Nephron progenitor cell (in vitro differentiated cells): Measurements from ENCODE around the gene ELF3.
A peak's percentile ranks its signal among the peaks of the same experiment; 100 is the strongest.
"Not testable (repeated sequence)": the region's sequence is repeated elsewhere in the genome, so short reads cannot be mapped to it uniquely, and the experiment has no call there.

ENCODE experiments used
- DNase-seq: peaks from one replicate; pipeline ENCODE4 v3.0.0; 2021
- H3K27ac Mint-ChIP-seq: 2 replicates; pipeline ENCODE4 v1.8.0; 2021; ENCODE audit warnings: mild to moderate bottlenecking, moderate library complexity, mixed read lengths
- H3K27me3 Mint-ChIP-seq: 2 replicates; pipeline ENCODE4 v1.8.0; 2021; ENCODE audit warnings: mild to moderate bottlenecking, low read depth, mixed read lengths; ENCODE audit not compliant: poor library complexity
- H3K36me3 Mint-ChIP-seq: 2 replicates; pipeline ENCODE4 v1.8.0; 2021; ENCODE audit warnings: low read depth, mixed read lengths
- H3K4me1 Mint-ChIP-seq: 2 replicates; pipeline ENCODE4 v1.8.0; 2021; ENCODE audit warnings: mixed read lengths
- H3K4me3 Mint-ChIP-seq: 2 replicates; pipeline ENCODE4 v1.8.0; 2021; ENCODE audit warnings: mild to moderate bottlenecking, moderate library complexity, mixed read lengths
- H3K9me3 Mint-ChIP-seq: 2 replicates; pipeline ENCODE4 v1.8.0; 2021; ENCODE audit warnings: mild to moderate bottlenecking, moderate library complexity, mixed read lengths
- TF ChIP-seq, protein P1 (sequence below): fragments of 200-600 bp; sonication (generic); IDR thresholded peaks from 2 replicates; pipeline ENCODE4 v1.5.0; 2021; ENCODE audit warnings: antibody characterized with exemption

The ELF3 gene

DNA sequence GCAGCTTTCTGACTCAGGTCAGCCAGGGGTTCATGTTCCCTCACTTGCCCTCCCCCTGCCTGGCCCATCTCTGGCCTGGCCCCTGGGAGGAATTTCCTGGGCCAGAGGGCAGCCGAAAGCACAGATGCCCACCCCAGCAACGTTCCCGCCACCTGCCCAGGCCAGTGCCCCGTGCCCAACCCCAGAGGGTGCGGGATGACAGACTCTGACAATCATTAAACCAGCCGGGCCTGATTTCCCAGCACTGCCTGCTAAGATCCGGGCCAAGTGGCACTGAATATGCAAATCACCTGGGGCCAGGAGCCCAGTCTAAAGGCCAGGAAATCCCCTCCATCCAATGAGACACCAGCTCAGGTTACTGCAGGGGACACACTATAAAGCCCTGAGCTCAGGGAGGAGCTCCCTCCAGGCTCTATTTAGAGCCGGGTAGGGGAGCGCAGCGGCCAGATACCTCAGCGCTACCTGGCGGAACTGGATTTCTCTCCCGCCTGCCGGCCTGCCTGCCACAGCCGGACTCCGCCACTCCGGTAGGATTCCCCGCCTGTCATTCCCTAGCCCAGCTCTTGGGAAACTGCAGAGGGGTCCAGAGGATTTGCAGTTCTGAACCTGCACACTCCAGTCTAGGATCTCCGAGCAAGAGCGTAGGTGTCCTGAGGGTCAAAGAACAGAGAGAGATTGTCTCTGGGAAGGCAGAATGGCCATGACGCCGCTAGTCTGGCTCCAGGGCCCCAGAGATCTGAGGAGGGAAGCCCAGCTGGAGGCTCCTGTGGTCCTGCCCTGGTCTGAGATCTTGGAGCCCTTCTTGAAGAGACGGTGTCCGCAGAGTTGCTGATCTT, at the start of gene ELF3:
TSS of gene ELF3 (plus strand) at position 408 of the 836 bp plus-strand sequence. CDS start 550 bp downstream, outside the sequence.
- Mint-ChIP-seq H3K27me3 (peaks cover 7% of the 10 kb centered on the region), H3K4me3 (peak within 1 kb of the TSS; percentile 82), H3K4me1 (peaks cover 40% of the 10 kb centered on the region), H3K36me3 (peaks cover 17% of the 10 kb centered on the region), H3K9me3 (no peaks in the 10 kb centered on the region), H3K27ac (peak within 1 kb of the TSS; percentile 95)
- TF ChIP-seq, protein P1, sequence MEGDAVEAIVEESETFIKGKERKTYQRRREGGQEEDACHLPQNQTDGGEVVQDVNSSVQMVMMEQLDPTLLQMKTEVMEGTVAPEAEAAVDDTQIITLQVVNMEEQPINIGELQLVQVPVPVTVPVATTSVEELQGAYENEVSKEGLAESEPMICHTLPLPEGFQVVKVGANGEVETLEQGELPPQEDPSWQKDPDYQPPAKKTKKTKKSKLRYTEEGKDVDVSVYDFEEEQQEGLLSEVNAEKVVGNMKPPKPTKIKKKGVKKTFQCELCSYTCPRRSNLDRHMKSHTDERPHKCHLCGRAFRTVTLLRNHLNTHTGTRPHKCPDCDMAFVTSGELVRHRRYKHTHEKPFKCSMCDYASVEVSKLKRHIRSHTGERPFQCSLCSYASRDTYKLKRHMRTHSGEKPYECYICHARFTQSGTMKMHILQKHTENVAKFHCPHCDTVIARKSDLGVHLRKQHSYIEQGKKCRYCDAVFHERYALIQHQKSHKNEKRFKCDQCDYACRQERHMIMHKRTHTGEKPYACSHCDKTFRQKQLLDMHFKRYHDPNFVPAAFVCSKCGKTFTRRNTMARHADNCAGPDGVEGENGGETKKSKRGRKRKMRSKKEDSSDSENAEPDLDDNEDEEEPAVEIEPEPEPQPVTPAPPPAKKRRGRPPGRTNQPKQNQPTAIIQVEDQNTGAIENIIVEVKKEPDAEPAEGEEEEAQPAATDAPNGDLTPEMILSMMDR = no peak
- DNase-seq = peak; percentile 72

DNA sequence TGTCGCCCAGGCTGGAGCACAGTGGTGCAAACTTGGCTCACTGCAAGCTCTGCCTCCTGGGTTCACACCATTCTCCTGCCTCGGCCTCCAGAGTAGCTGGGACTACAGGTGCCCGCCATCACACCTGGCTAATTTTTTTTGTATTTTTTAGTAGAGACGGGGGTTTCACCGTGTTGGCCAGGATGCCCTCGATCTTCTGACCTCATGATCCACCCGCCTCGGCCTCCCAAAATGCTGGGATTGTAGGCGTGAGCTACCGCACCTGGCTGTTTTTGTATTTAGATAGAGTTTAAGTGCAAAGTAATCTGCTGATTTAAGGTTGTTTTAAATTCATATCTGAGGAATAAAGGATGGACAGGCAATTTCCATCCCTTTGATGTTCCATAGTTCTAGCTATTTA, 48.0 kb upstream of the ELF3 start:
- peaks cover 74% of the 10 kb centered on the region for H3K36me3 Mint-ChIP-seq
- H3K4me3 Mint-ChIP-seq, H3K27me3 Mint-ChIP-seq, DNase-seq, H3K4me1 Mint-ChIP-seq, H3K9me3 Mint-ChIP-seq: not testable (repeated sequence)
- H3K27ac Mint-ChIP-seq = peak overlapping the region; percentile 9

DNA sequence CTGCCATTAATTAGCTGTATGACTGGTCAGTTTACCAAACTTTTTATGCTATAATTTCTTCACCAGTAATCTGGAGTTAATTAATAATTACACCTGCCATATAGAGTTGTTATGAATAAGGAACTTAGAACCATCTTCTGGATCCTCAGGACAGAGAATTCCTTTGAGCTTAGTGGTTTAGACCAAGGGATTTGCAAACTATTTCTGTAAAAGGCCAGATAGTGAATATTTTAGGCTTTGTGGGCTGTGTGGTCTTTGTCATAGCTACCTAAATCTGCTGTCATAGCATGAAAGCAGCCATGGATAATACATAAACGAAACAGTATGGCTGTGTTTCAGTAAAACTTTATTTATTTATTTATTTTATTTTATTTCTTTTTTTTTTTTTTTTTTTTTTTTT, 46.1 kb upstream of the ELF3 start:
- Mint-ChIP-seq H3K4me1 (no peaks in the 10 kb centered on the region), H3K27me3 (no peaks in the 10 kb centered on the region), H3K36me3 (peaks cover 68% of the 10 kb centered on the region), H3K9me3 (no peaks in the 10 kb centered on the region), H3K4me3 (no peak overlapping the region), H3K27ac (no peak overlapping the region)
- TF ChIP-seq, protein P1 = no peak
- DNase-seq = no peak

DNA sequence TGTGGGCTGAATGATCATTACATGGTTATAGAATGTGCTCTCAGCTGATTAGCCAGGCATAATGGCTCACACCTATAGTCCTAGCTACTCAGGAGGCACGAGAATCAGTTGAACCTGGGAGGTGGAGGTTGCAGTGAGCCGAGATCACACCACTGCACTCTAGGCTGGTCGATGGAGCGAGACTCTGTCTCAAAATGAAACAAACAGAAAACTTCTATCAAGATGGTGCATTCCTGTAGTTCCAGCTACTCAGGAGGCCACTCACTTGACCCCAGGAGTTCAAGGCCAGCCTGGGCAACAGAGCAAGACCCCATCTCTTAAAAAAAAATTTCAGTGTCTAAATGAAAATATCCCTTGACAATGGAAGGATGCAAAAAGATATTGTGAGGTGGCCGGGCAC, 44.2 kb upstream of the ELF3 start:
- H3K27ac Mint-ChIP-seq = no peak overlapping the region
- no peaks in the 10 kb centered on the region for H3K4me1 Mint-ChIP-seq
- H3K9me3 Mint-ChIP-seq = no peaks in the 10 kb centered on the region
- H3K4me3 Mint-ChIP-seq = no peak overlapping the region
- TF ChIP-seq, protein P1 = no peak
- peaks cover 76% of the 10 kb centered on the region for H3K36me3 Mint-ChIP-seq
- no peak for DNase-seq
- no peaks in the 10 kb centered on the region for H3K27me3 Mint-ChIP-seq

DNA sequence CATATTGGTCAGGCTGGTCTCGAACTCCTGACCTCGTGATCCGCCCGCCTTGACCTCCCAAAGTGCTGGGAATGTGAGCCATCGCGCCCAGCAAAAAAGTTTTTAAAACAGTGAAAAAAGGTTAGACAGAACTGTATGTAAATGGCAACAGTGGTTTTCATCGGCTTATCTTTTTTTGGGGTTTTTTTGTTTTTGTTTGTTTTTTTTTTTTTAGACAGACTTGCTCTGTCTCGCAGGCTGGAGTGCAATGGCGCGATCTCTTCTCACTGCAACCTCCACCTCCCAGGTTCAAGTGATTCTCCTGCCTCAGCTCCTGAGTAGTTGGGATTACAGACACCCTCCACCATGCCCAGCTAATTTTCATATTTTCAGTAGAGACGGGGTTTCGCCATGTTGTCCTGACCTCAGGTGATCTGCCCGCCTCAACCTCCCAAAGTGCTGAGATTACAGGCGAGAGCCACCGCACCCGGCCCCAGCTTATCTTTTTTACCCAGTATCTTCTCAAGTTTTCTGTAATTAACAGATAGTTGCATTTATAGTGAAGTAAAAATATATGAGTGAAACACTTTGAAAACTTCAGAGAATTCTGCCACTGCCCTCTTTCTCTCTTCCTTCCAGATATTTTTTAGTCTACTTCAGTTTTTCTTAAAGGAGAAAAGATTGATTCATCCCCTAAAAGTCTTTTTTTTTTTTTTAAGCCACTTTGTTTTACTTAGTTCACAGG, 42.0 kb upstream of the ELF3 start:
- Mint-ChIP-seq H3K27ac (peak overlapping the region; percentile 80), H3K36me3 (peaks cover 61% of the 10 kb centered on the region), H3K27me3 (peaks cover 4% of the 10 kb centered on the region), H3K4me1 (no peaks in the 10 kb centered on the region), H3K9me3 (no peaks in the 10 kb centered on the region), H3K4me3 (no peak overlapping the region)
- TF ChIP-seq, protein P1 = no peak
- no peak for DNase-seq

DNA sequence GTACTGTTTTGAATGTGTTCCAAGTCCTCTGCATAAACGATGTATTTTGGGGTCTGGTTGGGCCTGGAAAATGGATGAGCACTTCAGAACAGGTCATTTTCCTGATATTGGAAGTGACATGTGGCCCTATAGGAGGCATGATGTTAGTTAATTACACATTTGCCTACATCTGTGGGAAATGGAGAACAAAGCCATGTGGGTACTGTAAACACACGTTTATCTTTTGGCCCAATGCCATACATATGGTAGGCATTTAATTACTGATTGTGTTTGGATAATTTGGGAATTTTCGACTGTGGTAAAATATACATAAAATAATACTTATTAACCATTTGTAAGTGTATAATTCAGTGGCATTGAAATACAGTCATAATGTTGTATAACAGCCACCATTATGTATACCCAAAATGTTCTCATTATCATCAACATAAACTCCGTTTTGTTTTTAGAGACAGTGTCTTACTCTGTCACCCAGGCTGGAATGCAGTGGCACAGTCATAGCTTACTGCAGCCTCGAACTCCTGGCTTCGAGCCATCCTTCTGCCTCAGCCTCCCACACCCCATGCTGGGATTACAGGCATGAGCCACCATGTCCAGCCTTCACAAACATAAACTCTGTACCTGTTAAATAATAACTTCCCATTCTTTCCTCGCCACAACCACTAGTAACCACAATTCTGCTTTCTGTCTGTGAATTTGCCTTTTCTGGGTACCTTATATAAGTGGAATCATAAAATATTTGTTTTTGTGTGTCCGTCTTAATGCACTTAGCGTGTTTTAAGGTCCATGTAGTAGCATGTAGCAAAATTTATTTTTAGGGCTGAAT, 39.8 kb upstream of the ELF3 start:
- H3K36me3 Mint-ChIP-seq = peaks cover 45% of the 10 kb centered on the region
- no peak overlapping the region for H3K4me3 Mint-ChIP-seq
- peaks cover 8% of the 10 kb centered on the region for H3K27me3 Mint-ChIP-seq
- no peaks in the 10 kb centered on the region for H3K9me3 Mint-ChIP-seq
- TF ChIP-seq, protein P1 = no peak
- H3K4me1 Mint-ChIP-seq = no peaks in the 10 kb centered on the region
- no peak for DNase-seq
- H3K27ac Mint-ChIP-seq = no peak overlapping the region
